ENCODE results near the gene NEU4. TPM values are rescaled to one million over a fixed set of nuclear protein-coding genes. Genes with fewer than 3 reads are reported as not detected.

NEU4 gene
- total RNA-seq (2022; extraction: Qiagen RNA extraction): 0.07 to 0.45 TPM (median 0.27 TPM) in 5 replicates

GRCh38 chr2:241808721-241809382, at the start of gene NEU4:
NEU4 (plus strand) TSS chr2:241809193; CDS start chr2:241814485, 5,292 bp downstream.

GRCh38 chr2:241776336-241777169, 32.4 kb upstream of the NEU4 start, which contains the start of gene GAL3ST2:
GAL3ST2 (plus strand) TSS chr2:241776822; CDS start chr2:241776956, 134 bp downstream.

GRCh38 chr2:241858206-241859016, 49.4 kb downstream of the NEU4 start, which contains the start of gene PDCD1:
PDCD1 (minus strand) TSS chr2:241858894; CDS start chr2:241858838, 56 bp downstream.

Other genes starting within 250 kb of the NEU4 start
- 59.8 to 77.0 TPM (median 75.0 TPM) in 5 replicates for gene THAP4, start 172.0 kb upstream of the NEU4 start, total RNA-seq (2022; extraction: Qiagen RNA extraction)
- 47.1 to 74.0 TPM (median 50.0 TPM) in 5 replicates for gene ATG4B, start 171.5 kb upstream of the NEU4 start, total RNA-seq (2022; extraction: Qiagen RNA extraction)
- 110 to 151 TPM (median 135 TPM) in 5 replicates for gene DTYMK, start 122.4 kb upstream of the NEU4 start, total RNA-seq (2022; extraction: Qiagen RNA extraction)
- gene ING5, start 107.2 kb upstream of the NEU4 start, total RNA-seq (2022; extraction: Qiagen RNA extraction): 20.1 to 25.9 TPM (median 21.4 TPM) in 5 replicates
- gene D2HGDH, start 74.6 kb upstream of the NEU4 start, total RNA-seq (2022; extraction: Qiagen RNA extraction): 7.8 to 10.1 TPM (median 9.5 TPM) in 5 replicates
- gene GAL3ST2, start 32.4 kb upstream of the NEU4 start, total RNA-seq (2022; extraction: Qiagen RNA extraction): 0.18 to 0.25 TPM (median 0.23 TPM) in 5 replicates
- 0.12 TPM in 1 of 5 replicates, not detected in the others for gene PDCD1, start 49.7 kb downstream of the NEU4 start, total RNA-seq (2022; extraction: Qiagen RNA extraction)
- gene RTP5, start 60.5 kb downstream of the NEU4 start, total RNA-seq (2022; extraction: Qiagen RNA extraction): not detected in 5 replicates